ENCODE measurements around the gene C3orf38.
"Not testable (repeated sequence)": the region's sequence is repeated elsewhere in the genome, so short reads cannot be mapped to it uniquely, and the experiment has no call there.

The C3orf38 gene

GRCh38 chr3:88149509-88150362 is at the start of gene C3orf38:
C3orf38 (plus strand) TSS chr3:88149959; CDS start chr3:88150053, 94 bp downstream.
- no peak for TF ChIP-seq Cebpa-rat (IDR thresholded peaks at IDR 0.05)
- peak within 1 kb of the TSS; percentile 86 to 98 (median 94) for H3K9ac ChIP-seq
- H3K9me3 ChIP-seq (replicated peaks in 1 of 11): no peaks in the 10 kb centered on the region; a peak in 1 of 22 replicates
- H4K20me1 ChIP-seq: peaks cover 7 to 35% (median 22%) of the 10 kb centered on the region in 11 experiments; a peak in 17 of 22 replicates
- H3K4me3 ChIP-seq: peak within 1 kb of the TSS; percentile 75 to 97 (median 90)
- peak within 1 kb of the TSS; percentile 79 to 99 (median 92) for H3K4me2 ChIP-seq
- H3K4me1 ChIP-seq: peaks cover 29 to 51% (median 36%) of the 10 kb centered on the region in 10 experiments
- H3K36me3 ChIP-seq: peaks cover 16 to 19% (median 18%) of the 10 kb centered on the region in 11 experiments
- H3K27me3 ChIP-seq: no peaks in the 10 kb centered on the region
- H3K27ac ChIP-seq: peak within 1 kb of the TSS; percentile 84 to 97 (median 94)

DNA sequence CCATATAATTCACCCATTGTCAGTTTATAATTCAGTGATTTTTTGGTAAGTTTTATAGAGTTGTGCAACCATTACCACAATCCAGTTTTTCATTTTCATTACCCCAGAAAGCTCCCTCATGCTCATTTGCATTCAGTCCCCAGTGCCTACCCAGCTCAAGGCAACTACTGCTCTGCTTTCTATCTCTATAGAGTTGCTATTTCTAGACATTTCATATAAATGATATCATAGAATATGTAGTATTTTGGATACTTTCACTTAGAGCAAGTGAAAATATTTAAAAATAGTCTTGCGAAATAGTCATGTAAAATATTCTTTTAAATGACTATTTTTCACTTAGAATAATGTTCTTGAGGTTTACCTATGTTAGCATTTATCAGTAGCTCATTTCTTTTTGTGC is 48.6 kb upstream of the C3orf38 start:
- Histone ChIP-seq H3K9me3 (replicated peaks in 1 of 11) (peaks cover 12 to 48% (median 42%) of the 10 kb centered on the region in 11 experiments), H3K4me1 (no peaks in the 10 kb centered on the region), H3K4me2 (no peak overlapping the region), H3K36me3 (peaks cover 22 to 62% (median 44%) of the 10 kb centered on the region in 11 experiments), H3K4me3 (no peak overlapping the region), H4K20me1 (peaks cover 0 to 32% (median 0%) of the 10 kb centered on the region in 11 experiments; a peak in 8 of 22 replicates), H3K27me3 (no peaks in the 10 kb centered on the region), H3K27ac (no peak overlapping the region), H3K9ac (no peak overlapping the region)
- peak in 1 of 11 experiments; percentile 8; a peak in 1 of 22 replicates for TF ChIP-seq Cebpa-rat (IDR thresholded peaks at IDR 0.05)

DNA sequence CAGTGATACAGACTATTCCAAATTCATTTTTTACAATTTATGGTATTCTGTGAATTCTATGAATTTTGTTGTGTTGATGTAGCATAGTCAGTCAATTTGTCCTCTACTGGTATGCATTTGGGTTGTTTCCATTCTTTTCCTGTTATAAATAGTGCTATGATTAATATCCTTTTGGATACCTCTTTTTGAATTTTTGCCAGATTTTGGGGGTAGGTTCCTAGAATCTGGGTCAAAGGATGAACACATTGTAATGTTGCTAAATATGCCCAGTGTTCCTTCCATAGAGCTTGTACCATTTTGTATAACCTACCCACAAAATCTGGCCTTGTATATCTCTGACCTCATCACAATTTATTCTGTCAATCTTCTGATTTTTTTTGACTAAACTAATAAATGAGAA is 44.4 kb upstream of the C3orf38 start:
- Histone ChIP-seq H3K27ac (no peak overlapping the region), H3K9me3 (replicated peaks in 1 of 11) (peaks cover 0 to 22% (median 14%) of the 10 kb centered on the region in 11 experiments; a peak in 15 of 22 replicates), H3K4me3 (no peak overlapping the region), H3K4me1 (0 out of 20 replicates have a peak, but pooled peaks cover 0 to 2% (median 0%) of the 10 kb centered on the region in 10 experiments), H3K36me3 (peaks cover 11 to 54% (median 35%) of the 10 kb centered on the region in 11 experiments; a peak in 20 of 22 replicates), H3K4me2 (no peak overlapping the region), H3K27me3 (no peaks in the 10 kb centered on the region), H4K20me1 (peaks cover 0 to 69% (median 6%) of the 10 kb centered on the region in 11 experiments; a peak in 10 of 22 replicates), H3K9ac (no peak overlapping the region)
- TF ChIP-seq Cebpa-rat (IDR thresholded peaks at IDR 0.05): no peak

DNA sequence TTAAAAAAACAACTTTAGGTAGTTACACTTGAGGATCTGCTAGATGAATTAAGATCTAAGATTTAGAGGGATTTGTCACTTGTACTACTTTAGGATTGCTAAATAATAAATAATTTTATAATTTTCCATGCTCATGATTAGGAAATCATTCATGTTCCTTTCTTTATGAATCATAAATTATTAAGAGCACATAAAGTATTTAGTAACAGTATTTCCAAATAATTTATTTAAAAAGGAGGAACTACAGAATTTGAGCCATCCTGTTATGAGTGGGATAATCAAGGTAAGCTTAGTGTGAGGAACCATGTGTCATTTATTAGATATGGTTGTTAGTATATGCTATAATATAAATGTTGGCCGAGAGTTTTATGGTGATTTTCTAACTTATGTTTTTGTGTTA is 37.5 kb upstream of the C3orf38 start:
- Histone ChIP-seq H3K9me3 (replicated peaks in 1 of 11) (peaks cover 0 to 5% (median 0%) of the 10 kb centered on the region in 11 experiments; a peak in 1 of 22 replicates), H3K4me1 (peaks cover 0 to 5% (median 0%) of the 10 kb centered on the region in 10 experiments; a peak in 3 of 20 replicates), H3K27ac (no peak overlapping the region), H3K9ac (no peak overlapping the region), H3K36me3 (peaks cover 29 to 64% (median 41%) of the 10 kb centered on the region in 11 experiments), H4K20me1 (peaks cover 0 to 96% (median 5%) of the 10 kb centered on the region in 11 experiments; a peak in 13 of 22 replicates), H3K4me3 (no peak overlapping the region), H3K27me3 (no peaks in the 10 kb centered on the region), H3K4me2 (no peak overlapping the region)
- TF ChIP-seq Cebpa-rat (IDR thresholded peaks at IDR 0.05): no peak

DNA sequence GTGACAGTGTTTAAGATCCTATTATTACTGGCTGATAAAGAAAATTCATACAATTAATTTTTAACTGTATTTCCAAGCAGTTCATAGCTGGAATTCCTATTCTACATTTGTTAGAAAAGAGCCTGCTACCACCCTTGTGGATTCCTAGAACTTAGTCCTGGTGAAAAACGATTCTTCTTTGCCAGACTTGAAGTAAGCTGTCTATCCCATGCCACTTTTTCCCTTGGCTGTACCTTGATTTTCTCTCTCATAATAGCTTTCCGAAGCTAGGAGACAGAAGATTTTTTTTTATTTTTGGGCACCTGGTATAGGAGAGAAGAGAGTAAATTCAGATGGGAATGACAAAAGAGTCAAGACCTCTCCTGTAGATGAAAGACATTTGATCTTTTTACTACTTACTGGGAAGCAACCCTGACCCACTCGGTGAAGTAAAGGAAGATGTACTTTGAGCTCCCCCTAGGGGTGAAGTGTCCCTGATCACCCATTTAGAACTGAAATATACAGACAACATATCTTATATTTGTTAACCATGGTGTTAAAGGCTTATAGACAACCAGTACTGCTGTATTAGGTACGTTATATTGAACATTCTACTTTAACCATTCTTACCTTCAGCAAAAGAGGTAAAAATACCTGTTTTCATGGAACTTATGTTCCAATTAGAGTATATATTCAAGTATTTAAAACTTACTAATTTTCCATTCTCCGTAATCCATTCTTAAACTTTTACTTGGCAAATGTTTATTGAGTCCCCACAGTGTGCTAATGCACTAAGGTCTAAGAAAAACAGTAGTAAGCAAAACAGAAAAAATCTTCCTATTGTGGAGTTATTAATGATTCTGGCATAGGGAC is 36.2 kb upstream of the C3orf38 start:
- Histone ChIP-seq H4K20me1 (peaks cover 0 to 96% (median 6%) of the 10 kb centered on the region in 11 experiments; a peak in 13 of 22 replicates), H3K4me3 (no peak overlapping the region), H3K9me3 (replicated peaks in 1 of 11) (peaks cover 0 to 11% (median 7%) of the 10 kb centered on the region in 11 experiments; a peak in 15 of 22 replicates), H3K27ac (no peak overlapping the region), H3K9ac (no peak overlapping the region), H3K4me1 (peaks cover 0 to 10% (median 0%) of the 10 kb centered on the region in 10 experiments; a peak in 4 of 20 replicates), H3K36me3 (peaks cover 36 to 70% (median 48%) of the 10 kb centered on the region in 11 experiments), H3K4me2 (no peak overlapping the region), H3K27me3 (no peaks in the 10 kb centered on the region)
- TF ChIP-seq Cebpa-rat (IDR thresholded peaks at IDR 0.05): no peak

DNA sequence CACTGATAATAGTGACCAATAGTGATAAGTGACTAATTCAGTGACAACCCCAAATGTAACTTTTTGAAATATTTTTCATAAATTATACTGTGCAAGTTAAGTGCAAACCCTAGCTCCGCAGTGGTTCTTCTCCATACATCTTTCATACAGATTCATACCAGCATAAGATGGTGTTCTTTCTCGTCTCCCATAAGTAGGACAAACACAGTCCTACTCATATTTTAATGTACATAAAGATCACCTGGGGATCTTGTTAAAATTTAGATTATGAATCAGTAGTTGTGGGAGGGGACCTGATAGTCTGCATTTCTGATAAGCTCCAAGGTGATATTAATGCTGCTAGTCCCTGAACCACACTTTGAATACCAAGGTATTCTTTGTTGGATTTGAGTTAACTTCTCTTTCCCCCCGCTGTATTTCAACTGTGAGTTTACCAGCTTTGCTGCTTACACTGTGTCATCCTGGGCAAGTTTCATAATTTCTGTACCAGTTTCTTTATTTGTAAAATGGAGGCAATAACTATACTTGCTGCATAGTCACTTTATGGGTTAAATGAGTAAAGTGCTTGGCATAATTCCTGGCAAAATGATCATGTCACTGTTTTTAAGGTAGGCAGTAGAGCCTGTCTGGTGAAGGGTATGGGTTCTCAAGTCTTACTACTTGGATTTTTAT is 34.7 kb upstream of the C3orf38 start:
- Histone ChIP-seq H3K4me2 (no peak overlapping the region), H3K9me3 (replicated peaks in 1 of 11) (peaks cover 0 to 13% (median 9%) of the 10 kb centered on the region in 11 experiments; a peak in 15 of 22 replicates), H3K4me3 (no peak overlapping the region), H3K27ac (no peak overlapping the region), H3K4me1 (peaks cover 0 to 10% (median 0%) of the 10 kb centered on the region in 10 experiments; a peak in 4 of 20 replicates), H3K27me3 (no peaks in the 10 kb centered on the region), H3K36me3 (peaks cover 40 to 61% (median 50%) of the 10 kb centered on the region in 11 experiments), H4K20me1 (peaks cover 0 to 87% (median 6%) of the 10 kb centered on the region in 11 experiments; a peak in 13 of 22 replicates), H3K9ac (no peak overlapping the region)
- no peak for TF ChIP-seq Cebpa-rat (IDR thresholded peaks at IDR 0.05)

- Histone ChIP-seq H4K20me1 (peaks cover 0 to 78% (median 6%) of the 10 kb centered on the region in 11 experiments; a peak in 11 of 22 replicates), H3K4me2 (no peak overlapping the region), H3K27me3 (no peaks in the 10 kb centered on the region), H3K36me3 (peaks cover 48 to 71% (median 64%) of the 10 kb centered on the region in 11 experiments), H3K27ac (no peak overlapping the region), H3K4me3 (no peak overlapping the region), H3K9me3 (replicated peaks in 1 of 11) (peaks cover 0 to 13% (median 9%) of the 10 kb centered on the region in 11 experiments; a peak in 15 of 22 replicates), H3K9ac (no peak overlapping the region), H3K4me1 (peaks cover 0 to 10% (median 0%) of the 10 kb centered on the region in 10 experiments; a peak in 4 of 20 replicates)
- TF ChIP-seq Cebpa-rat (IDR thresholded peaks at IDR 0.05): no peak
Measured at GRCh38 chr3:88117683-88118082, 32.1 kb upstream of the C3orf38 start.

DNA sequence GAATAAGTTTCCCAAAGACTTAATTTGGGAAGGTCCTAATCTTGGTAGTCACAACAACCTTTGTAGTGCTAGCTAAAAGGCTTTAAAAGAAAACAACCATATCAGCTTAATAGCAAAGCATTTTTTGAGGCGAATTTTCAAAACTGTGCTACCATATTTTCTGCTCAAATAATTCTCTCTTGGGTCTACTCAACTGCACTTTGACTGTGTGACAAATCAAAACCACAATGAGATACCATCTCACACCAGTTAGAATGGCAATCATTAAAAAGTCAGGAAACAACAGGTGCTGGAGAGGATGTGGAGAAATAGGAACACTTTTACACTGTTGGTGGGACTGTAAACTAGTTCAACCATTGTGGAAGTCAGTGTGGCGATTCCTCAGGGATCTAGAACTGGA is 31.2 kb upstream of the C3orf38 start:
- H3K9ac ChIP-seq, H3K27ac ChIP-seq, H3K27me3 ChIP-seq, H3K4me3 ChIP-seq, H3K4me2 ChIP-seq: not testable (repeated sequence)
- H3K36me3 ChIP-seq: peaks cover 48 to 78% (median 69%) of the 10 kb centered on the region in 11 experiments
- H4K20me1 ChIP-seq: peaks cover 0 to 78% (median 5%) of the 10 kb centered on the region in 11 experiments; a peak in 10 of 22 replicates
- peaks cover 0 to 10% (median 0%) of the 10 kb centered on the region in 10 experiments; a peak in 4 of 20 replicates for H3K4me1 ChIP-seq
- H3K9me3 ChIP-seq (replicated peaks in 1 of 11): peaks cover 0 to 13% (median 9%) of the 10 kb centered on the region in 11 experiments; a peak in 15 of 22 replicates

Measured in BLaER1 treated with 17β-estradiol and CSF1 and Interleukin-3, amounts not matched to agents 10 nM and 100 nM (cell line).